HPDE6-E6E7 (cell line): Measurements from ENCODE around the gene CARS2.
"Not testable (repeated sequence)": the region's sequence is repeated elsewhere in the genome, so short reads cannot be mapped to it uniquely, and the experiment has no call there.

Experiments used
- DNase-seq: peaks from one replicate; pipeline ENCODE4 v3.0.0; 2011; ENCODE audit warnings: missing footprints; ENCODE audit errors: extremely low spot score

CARS2 gene, protein sequence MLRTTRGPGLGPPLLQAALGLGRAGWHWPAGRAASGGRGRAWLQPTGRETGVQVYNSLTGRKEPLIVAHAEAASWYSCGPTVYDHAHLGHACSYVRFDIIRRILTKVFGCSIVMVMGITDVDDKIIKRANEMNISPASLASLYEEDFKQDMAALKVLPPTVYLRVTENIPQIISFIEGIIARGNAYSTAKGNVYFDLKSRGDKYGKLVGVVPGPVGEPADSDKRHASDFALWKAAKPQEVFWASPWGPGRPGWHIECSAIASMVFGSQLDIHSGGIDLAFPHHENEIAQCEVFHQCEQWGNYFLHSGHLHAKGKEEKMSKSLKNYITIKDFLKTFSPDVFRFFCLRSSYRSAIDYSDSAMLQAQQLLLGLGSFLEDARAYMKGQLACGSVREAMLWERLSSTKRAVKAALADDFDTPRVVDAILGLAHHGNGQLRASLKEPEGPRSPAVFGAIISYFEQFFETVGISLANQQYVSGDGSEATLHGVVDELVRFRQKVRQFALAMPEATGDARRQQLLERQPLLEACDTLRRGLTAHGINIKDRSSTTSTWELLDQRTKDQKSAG

DNA sequence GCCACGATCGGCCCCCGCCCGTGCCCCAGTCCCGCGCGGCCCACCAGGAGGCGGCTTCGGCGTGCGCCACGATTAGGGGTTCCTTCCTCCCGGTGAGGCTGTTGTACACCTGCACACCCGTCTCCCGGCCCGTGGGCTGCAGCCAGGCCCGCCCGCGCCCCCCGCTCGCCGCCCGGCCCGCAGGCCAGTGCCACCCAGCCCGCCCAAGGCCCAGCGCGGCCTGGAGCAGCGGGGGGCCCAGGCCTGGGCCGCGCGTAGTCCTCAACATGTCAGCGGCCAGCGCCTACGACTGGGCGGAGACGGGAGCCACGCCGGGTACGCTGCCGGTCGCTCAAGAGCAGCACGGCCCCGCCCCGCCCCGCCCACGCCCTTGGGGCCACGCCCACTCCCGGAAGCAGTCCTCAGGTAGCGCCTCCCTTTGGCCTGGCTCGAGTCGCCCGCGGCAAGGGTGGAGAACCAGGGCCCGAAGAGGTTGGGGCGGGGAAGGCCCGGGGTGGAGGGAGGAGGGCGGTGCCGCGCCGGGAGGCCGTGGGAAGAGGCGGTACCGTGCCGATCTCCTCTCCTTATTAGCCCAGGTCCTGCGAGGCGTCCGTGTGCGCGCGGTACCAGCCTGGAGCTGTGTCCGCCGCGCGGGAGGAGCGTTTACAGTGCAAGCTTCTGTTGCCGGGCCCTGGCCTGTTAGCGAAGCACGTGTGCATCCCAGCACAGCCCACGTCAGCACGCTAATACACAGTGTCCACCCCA lies at the start of gene CARS2:
Gene CARS2, minus strand, starts transcription at position 291 of the 744 bp plus-strand sequence. Its CDS starts 23 bp downstream, at position 268.
- peak; percentile 89 for DNase-seq

DNA sequence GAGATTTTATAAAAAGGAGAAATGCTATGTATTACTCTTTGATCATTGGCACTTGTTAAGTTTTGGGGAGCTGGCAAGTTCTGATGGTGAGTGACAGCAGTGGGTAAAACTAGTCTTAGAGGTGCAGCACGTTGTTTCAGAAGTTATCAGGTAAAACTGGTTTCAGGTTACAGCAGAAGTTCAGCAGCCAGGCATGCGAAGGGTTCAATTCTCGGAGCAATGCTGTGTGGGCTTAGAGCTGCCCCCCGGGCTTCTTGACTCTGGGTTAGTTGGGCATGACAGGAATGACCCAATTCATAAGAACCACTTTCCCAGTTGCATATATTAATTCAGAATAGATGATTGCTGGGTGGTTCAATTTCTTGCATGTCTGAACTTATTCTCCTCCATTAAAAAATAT lies 42.4 kb upstream of the CARS2 start:
- no peak for DNase-seq

DNA sequence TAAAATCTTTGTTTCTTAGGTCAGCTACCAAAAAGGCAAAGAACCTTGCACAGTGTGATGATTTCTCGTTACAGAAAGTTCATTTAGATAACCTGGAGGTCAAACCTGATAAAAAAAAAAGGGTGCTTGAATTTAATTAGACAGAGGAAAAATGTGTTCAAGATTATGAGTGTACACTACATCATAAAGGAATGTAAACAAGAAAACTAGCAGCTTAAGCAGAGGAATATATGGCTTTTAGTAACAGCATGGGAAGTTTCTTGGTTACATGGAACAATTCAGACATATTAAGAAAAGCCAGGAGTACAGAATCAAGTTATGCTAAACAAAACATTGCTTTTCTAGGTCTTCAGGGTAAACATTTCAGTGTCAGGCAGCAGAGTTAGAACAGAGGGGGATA lies 40.5 kb upstream of the CARS2 start:
- DNase-seq, result no peak

DNA sequence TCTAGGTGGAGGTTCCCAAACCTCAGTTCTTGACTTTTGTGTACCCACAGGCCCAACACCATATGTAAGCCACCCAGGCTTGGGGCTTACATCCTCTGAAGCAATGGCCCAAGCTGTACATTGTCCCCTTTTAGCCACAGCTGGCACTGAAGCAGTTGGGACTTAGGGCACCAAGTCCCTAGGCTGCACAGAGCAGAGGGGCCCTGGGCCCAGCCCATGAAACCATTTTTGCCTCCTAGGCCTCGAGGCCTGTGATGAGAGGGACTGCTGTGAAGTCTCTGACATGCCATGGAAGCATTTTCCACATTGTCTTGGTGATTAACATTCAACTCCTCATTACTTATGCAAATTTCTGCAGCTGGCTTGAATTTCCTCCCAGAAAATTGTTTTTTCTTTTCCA lies 37.8 kb upstream of the CARS2 start:
- no peak for DNase-seq

DNA sequence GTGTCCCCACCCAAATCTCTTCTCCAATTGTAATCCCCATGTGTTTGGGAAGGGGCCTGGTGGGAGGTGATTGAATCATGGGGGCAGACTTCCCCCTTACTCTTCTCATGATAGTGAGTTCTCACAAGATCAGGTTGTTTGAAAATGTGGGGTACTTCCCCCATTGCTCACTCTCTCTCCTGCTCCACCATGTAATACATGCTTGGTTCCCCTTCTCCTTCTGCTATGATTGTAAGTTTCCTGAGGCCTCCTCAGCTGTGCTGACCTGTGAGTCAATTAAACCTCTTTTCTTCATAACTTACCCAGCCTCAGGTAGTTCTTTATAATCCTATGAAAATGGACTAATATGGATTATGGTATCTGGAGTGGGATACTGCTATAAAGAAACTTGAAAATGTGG lies 31.6 kb upstream of the CARS2 start:
- DNase-seq, result no peak

DNA sequence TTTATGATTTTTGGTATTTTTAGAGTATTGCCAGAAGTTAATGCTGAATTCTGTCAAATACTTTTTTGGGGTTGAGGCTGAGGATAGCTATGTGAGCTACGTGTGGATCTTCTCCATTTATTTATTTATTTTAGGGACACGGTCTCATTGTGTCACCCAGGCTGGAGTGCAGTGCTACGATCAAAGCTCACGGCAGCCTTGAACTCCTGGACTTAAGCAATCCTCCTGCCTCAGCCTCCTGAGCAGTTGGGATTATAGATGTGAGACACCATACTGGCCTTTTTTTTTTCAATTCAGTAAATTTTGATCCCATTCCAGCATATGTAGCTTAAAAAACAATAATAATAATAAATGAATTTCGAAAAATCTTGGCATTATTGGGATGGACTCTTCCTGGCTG lies 28.6 kb upstream of the CARS2 start:
- no peak for DNase-seq

DNA sequence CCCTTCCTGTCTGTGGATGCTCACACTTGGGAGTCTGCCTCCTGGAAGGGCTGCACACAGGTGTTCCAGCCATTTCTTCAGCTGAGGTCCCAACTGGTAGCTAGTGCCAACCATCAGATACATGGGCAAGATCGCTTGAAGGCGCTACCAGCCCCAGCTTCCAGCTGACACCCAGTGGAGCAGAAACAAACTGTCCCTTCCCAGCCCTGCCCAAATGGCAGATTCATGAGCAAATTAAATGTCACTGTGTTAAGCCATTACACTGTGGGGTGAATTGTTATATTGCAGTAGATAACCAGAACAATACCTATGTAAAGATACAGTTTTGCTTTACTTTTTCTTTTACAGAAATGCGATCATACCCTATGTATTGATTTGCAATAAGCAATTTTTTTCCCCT lies 25.2 kb upstream of the CARS2 start:
- no peak for DNase-seq

DNA sequence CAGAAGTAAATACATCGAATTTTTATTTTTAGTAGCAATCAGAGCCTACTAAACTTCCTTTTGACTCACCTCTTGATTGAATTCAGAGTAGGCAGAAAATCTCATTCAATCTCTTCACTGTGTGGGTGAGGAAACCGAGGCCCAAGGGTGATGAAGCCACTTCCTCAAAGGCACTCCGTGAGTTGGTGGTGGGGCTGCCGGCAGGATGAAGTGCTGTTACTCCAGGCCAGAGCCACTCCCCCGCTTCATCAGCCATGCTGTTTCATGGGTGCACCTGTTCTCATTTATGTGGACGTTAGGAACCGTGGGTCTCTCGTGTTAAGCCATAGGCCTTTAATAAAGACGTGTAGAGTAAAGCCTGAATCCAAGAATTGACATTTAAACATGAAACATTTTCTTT lies 20.8 kb upstream of the CARS2 start:
- DNase-seq, result no peak

DNA sequence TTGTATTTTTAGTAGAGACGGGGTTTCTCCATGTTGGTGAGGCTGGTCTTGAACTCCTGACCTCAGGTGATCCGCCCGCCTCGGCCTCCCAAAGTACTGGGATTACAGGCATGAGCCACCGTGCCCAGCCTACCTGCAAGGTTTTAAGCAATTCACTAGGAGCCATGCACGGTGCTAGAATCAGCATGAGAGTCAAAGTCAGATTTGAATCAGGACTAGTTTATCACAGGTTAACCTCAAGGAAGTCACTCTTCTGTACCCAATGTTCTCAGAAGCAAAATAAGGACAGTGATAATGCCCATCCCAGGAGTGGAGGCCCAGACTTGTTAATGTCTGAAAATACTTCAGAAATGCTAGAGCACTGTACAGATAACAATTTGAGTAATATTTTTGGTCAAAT lies 20.2 kb upstream of the CARS2 start:
- not testable (repeated sequence) for DNase-seq

DNA sequence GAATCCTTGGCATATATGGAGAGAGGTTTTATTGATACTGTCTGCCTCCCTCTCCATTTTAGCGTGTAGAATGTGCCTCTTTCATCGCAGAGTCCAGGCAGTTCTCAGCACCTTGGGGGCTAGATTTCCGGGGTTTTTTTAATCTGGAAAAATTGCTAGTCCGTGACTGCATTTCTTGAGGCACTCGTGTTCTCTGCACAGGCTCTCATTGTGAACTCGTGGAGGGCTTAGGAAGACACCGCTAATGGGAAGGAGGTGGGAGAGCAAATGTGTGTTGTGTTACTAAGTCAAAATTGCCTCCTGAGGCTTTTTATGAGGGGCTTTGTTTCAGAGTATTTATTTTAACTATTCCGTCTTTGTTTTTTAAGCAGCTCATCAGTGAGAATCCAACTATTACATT lies 17.7 kb upstream of the CARS2 start:
- DNase-seq, result no peak

DNA sequence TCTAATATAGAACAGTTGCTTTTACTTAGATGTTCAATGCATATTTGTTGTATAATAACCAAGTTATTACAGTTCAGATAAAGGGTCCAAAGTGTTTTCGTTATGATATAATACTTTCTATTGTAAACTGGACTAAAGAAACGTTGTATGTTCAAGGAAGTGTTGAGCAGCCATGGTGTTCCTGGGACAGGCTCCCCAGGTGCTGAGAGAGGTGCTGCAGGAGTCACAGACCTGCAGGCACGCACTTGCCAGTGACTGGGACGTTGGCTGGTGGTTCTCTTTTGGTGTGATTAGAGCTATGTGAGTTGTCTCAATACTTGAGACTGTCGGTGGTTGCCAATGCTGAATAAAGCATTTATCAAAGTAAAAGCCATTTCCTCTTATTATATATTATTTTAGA lies 17.1 kb upstream of the CARS2 start:
- DNase-seq, result no peak

DNA sequence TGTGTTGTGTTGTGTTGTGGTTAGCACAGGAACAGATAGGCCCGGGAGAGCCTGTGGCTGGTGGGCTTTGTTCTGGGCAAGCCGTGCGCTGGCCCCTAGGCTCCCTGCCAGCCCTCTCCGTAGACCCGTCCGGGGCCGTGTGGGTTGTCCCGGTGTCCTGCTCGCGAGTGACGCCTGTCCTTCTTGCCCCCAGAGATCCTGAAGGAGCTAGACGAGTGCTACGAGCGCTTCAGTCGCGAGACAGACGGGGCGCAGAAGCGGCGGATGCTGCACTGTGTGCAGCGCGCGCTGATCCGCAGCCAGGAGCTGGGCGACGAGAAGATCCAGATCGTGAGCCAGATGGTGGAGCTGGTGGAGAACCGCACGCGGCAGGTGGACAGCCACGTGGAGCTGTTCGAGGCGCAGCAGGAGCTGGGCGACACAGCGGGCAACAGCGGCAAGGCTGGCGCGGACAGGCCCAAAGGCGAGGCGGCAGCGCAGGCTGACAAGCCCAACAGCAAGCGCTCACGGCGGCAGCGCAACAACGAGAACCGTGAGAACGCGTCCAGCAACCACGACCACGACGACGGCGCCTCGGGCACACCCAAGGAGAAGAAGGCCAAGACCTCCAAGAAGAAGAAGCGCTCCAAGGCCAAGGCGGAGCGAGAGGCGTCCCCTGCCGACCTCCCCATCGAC lies 13.3 kb upstream of the CARS2 start:
- no peak for DNase-seq

DNA sequence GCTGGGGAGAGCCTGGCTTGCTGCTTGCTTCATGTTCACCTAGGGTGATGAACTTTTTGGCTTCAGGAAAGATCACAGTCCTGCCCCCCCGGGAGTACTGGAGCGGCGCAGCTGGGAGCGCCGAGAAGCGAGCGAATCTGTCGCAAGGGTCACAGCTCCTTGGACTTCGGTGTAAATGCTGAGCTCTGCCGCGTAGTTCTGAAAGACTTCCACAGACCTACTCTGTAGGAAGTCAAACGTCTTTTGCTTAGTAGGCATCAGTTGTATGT lies 10.3 kb upstream of the CARS2 start:
- no peak for DNase-seq

DNA sequence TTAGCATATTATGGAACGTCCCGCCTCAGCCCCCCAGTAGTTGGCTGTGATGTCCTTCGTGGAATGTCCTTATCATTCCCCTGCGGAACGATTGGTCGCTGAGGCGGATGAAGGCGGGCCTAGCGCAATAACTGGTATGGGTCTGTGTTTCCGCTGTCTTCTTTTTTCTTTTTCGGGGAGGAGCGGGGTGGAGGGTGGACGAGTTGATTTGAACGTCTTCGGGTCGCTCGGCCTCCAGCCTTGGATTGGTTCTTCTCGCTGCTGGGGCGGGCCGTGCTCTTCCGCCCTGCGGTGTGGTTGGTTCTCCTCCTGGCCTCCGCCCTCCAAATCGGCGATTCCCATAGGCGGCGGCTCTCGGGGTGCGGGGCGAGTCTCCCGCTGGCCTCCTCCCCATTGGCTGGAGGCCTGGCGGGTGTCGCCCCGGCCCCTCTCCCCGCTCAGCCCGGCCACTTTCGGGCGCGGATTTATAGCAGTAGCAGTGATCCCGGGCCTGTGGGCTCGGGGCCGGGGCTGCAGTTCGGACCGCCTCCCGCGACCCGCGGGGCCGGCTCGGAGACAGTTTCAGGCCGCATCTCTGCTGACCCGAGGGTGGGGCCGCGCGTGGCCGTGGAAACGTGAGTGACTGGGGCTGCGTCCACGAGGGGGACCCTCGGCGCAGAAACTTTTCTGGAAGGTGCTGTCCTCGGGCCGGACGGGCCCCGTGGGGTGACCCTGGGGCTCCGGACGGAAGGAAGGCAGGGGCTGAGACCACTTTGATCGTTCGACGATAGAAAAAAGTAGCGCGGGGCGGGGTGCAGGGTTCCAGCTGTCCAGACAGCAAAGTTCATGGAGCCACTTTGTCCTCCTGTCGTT lies 9.7 kb upstream of the CARS2 start:
- DNase-seq, result peak; percentile 89

DNA sequence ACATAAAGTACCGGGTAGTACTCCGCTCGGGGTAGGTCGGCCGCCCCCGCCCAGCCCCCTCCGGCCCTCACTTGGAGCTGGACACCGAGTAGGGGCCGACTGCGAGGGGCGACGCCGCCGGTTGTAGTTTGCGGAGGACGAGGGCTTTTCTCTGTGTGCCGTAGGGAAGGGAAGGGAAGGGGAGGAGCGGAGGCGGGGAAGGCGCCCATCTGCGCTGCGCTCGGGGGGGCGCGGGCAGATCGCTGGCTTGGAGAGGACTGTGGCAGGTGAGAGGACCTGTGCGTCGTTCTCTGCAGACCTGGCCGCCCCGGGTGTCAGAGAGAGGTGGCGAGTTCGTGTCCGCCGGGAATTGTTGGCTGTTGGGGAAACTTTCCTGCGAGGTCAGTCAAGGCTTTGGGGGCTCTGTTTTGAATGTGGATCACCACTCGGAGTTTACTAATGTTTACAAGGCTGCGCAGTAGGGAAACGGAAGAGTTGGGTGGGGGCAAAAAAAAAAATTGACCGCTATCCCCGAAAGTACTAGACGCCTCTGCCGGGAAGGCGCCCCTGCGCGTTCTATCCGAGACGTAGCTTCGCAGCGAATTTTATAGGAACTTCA lies 9.0 kb upstream of the CARS2 start:
- DNase-seq, result no peak

DNA sequence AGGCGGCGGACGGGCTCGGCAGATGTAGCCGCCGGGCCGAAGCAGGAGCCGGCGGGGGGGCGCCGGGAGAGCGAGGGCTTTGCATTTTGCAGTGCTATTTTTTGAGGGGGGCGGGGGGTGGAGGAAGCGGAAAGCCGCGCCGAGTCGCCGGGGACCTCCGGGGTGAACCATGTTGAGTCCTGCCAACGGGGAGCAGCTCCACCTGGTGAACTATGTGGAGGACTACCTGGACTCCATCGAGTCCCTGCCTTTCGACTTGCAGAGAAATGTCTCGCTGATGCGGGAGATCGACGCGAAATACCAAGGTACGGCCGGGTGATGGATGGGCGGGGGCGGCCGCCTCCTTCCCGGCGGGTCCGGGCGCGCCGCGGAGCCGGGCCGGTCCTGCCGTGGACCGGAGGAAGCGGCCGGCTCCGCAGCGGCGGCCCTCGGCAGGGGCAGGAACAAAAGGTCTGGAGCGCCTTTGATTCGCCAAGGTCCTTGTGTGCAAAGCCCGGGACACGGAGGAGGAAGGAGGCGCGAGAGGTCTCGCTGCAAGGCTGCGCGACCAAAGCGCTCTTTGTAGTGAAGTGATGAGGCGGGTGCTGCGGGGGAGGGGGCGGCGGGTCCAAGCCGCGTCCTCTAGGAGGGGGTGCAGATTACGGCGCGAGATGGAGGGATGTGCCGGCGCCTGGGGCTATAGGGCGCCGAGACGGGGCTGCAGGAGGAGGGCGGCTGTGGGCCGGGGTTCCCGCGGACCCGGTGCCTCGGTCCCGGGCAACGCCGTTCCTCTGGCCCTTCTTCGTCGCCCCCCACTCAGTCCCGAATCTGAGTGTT lies 8.3 kb upstream of the CARS2 start:
- DNase-seq, result peak; percentile 17

DNA sequence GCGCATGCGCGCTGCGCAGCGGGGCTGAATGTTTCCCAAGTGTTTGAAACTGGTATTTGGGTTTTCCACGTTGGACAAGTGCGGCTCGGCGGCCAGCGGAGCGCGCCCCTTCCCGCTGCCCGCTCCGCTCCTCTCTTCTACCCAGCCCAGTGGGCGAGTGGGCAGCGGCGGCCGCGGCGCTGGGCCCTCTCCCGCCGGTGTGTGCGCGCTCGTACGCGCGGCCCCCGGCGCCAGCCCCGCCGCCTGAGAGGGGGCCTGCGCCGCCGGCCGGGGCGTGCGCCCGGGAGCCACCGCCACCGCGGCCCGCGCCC lies 7.7 kb upstream of the CARS2 start, which contains the start of gene ING1:
Gene ING1, plus strand, starts transcription at position 59 of the 311 bp plus-strand sequence. CDS start 450 bp downstream, outside the sequence.
- DNase-seq, result peak; percentile 77

DNA sequence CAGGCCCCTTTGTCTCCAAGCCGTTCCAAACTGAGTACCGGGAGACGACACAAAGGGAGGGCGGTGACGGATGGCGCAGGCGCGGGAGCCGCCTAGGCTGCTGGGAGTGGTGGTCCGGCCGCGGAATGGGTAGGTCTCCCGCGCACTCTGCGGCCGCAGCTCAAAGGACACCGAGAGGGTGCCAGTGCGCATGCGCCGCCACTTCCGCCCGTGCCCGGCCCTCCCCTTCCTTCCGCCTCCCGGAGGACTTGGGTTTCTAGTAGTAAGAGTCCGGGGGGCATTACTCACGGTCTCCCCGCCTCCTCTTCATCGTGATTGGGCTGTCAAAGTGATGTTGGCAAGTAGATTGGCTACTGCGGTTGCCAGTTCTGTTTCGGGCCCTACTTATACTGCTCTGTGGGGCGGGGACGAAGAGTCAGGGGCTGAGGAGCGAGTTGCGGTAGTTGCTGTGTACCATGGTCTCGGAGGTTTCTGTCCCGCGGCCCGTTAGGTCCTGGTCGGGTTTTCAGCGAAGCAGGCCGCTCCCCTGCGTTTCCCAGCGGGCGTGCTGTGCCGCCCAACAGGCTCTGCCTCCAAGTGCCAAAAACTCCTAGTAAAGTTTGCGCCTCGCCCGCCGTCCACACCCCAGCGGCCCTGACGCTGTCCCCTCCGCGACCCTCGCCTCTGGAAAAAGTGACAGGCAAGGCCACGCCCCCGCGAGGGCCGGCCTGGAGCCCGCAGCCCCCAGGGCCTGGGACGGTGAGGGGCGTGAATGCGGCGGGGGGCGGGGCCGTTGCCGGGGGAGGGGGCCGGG lies 7.1 kb upstream of the CARS2 start:
- DNase-seq, result peak; percentile 94

DNA sequence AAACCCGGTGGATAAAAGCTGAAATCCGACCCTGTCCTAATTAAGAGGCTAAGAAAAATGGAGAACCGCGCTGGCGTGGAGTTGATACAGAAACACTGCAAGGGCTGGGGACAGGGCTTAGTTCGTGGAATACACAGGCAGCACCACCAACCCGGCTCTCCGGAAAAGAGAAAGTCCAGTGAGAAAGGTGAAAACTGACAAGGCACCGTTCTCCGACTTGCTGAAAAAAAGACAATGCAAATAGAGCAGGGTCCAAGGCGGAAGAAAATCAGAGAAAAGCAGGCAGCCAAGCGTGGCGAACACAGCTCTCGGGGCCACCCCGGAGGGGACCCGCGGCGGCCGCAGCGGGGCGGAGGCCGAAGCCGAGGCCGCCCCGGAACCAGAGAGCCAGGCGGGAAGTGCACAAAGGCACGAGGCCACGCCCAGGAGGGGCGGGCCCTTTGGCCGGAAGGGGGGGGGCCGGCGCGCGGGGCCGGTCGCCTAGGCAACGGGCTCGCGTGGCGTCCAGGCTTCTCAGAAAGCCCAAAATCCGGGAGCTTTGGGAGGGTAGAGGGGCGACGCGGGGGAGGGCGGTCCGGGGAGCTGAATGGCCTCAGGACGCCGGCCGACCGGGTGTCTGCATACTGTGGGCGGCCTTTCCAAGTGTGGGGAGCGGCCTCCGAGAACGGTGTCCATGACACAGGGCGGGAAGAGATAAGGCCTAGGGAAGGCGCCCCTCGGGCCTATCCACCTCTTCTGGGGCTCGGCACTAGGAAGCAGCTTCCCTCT lies 6.3 kb upstream of the CARS2 start:
- DNase-seq, result peak; percentile 51
